Lower leg skin (tissue), 3 donors: Measurements from ENCODE around the gene ZNF354B.

Experiments
- POLR2A ChIP-seq, 2 donors: fragments of 450-650 bp; IDR thresholded peaks; one replicate each; pipeline ENCODE4 v1.6.1; 2016 to 2017; ENCODE audit warnings: antibody characterized with exemption in 2 of 2, mild to moderate bottlenecking in 1 of 2, moderate library complexity in 1 of 2
- TF ChIP-seq, protein P1 (sequence below), 3 donors: fragments of 450-650 bp; IDR thresholded peaks; one replicate each; pipeline ENCODE4 v1.5.1; 2016; ENCODE audit warnings: antibody characterized with exemption in 3 of 3, mild to moderate bottlenecking in 3 of 3, moderate library complexity in 2 of 3

DNA sequence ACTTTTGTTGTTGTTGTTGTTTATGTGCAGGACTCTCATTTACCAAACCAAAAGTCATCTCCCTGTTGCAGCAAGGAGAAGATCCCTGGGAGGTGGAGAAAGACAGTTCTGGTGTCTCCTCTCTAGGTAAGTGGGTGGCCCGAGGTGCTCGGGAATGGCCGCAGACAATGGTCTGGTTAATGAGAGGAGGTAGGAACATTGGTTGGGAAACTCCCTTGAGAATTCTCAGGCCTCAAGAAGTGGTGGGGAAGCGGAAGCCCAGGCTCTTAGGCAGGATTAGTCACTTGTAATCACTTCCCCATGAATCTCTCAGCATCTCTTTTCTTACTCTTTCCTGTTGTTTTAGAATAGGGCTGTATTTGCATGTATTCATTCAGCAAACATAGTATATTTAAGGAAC, 7.2 kb downstream of the ZNF354B start:
- TF ChIP-seq, protein P1, sequence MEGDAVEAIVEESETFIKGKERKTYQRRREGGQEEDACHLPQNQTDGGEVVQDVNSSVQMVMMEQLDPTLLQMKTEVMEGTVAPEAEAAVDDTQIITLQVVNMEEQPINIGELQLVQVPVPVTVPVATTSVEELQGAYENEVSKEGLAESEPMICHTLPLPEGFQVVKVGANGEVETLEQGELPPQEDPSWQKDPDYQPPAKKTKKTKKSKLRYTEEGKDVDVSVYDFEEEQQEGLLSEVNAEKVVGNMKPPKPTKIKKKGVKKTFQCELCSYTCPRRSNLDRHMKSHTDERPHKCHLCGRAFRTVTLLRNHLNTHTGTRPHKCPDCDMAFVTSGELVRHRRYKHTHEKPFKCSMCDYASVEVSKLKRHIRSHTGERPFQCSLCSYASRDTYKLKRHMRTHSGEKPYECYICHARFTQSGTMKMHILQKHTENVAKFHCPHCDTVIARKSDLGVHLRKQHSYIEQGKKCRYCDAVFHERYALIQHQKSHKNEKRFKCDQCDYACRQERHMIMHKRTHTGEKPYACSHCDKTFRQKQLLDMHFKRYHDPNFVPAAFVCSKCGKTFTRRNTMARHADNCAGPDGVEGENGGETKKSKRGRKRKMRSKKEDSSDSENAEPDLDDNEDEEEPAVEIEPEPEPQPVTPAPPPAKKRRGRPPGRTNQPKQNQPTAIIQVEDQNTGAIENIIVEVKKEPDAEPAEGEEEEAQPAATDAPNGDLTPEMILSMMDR (IDR thresholded peaks at IDR 0.05) = no peak
- TF ChIP-seq POLR2A (IDR thresholded peaks at IDR 0.05) = no peak
